GM13976 (cell line): Measurements from ENCODE around the gene PRXL2C.
"Not testable (repeated sequence)": the region's sequence is repeated elsewhere in the genome, so short reads cannot be mapped to it uniquely, and the experiment has no call there.

ENCODE experiments used
- DNase-seq: peaks from one replicate; pipeline ENCODE4 v3.0.0; 2012; ENCODE audit warnings: low spot score
- CTCF ChIP-seq: IDR thresholded peaks from 2 replicates; pipeline ENCODE4 v1.5.1; 2012; ENCODE audit warnings: borderline replicate concordance, mild to moderate bottlenecking; ENCODE audit not compliant: insufficient read depth; ENCODE audit errors: extremely low read depth, missing control alignments, control extremely low read depth
- in situ Hi-C: fragments of 300-500 bp; cut with MboI; formaldehyde crosslinking; loops from one replicate; pipeline ENCODE4 v1.12.0; 2022; ENCODE audit warnings: low sequenced_read_pairs, mixed read lengths, inconsistent platforms; ENCODE audit not compliant: unreplicated experiment

PRXL2C gene

GRCh38 chr9:96680812-96681499, 25.8 kb upstream of the PRXL2C start:
- TF ChIP-seq CTCF = no peak
- in situ Hi-C loops = no loop called here
- no peak for DNase-seq

- DNase-seq = no peak
- in situ Hi-C loops = no loop called here
- TF ChIP-seq CTCF = no peak
Measured at GRCh38 chr9:96674906-96675538, 19.9 kb upstream of the PRXL2C start.

GRCh38 chr9:96673786-96674185, 18.7 kb upstream of the PRXL2C start:
- DNase-seq, in situ Hi-C loops: not testable (repeated sequence)

- in situ Hi-C loops = loop anchor here (10.0 kb wide), 1 partner anchor 224 kb away; no protein-coding TSS in a partner anchor
- no peak for DNase-seq
- no peak for TF ChIP-seq CTCF
Measured at GRCh38 chr9:96668868-96669534, 13.9 kb upstream of the PRXL2C start.

GRCh38 chr9:96667363-96667728, 12.2 kb upstream of the PRXL2C start:
- DNase-seq = no peak
- in situ Hi-C loops = loop anchor here (10.0 kb wide), 1 partner anchor 223 kb away; no protein-coding TSS in a partner anchor
- TF ChIP-seq CTCF = no peak

- in situ Hi-C loops = loop anchor here (10.0 kb wide), 1 partner anchor 222 kb away; no protein-coding TSS in a partner anchor
- TF ChIP-seq CTCF = peak; percentile 19
- DNase-seq = peak; percentile 76
Measured at GRCh38 chr9:96666653-96667362, 11.7 kb upstream of the PRXL2C start.
